C4-2B (cell line): Measurements from ENCODE around the gene FBXO42.

Source experiments
- H3K27ac ChIP-seq: fragments of 450-650 bp; 2 replicates; pipeline ENCODE4 v1.5.1; 2017
- CTCF ChIP-seq: fragments of 450-650 bp; conservative IDR thresholded peaks from 2 replicates; pipeline ENCODE4 v1.5.1; 2017; ENCODE audit warnings: mild to moderate bottlenecking
- ZFX ChIP-seq: fragments of 450-650 bp; IDR thresholded peaks from 2 replicates; pipeline ENCODE4 v1.6.1; 2017

Gene FBXO42

GRCh38 chr1:16338961-16339360 is 13.3 kb downstream of the FBXO42 start:
- H3K27ac ChIP-seq, result no peak overlapping the region
- TF ChIP-seq ZFX (no peak), CTCF (no peak)

GRCh38 chr1:16334655-16335340 is 17.5 kb downstream of the FBXO42 start:
- TF ChIP-seq CTCF (no peak), ZFX (no peak)
- peak overlapping the region; percentile 85 for H3K27ac ChIP-seq

GRCh38 chr1:16326833-16327404 is 25.4 kb downstream of the FBXO42 start:
- no peak overlapping the region for H3K27ac ChIP-seq
- TF ChIP-seq CTCF, result no peak
- no peak for TF ChIP-seq ZFX

GRCh38 chr1:16324456-16324890 is 27.8 kb downstream of the FBXO42 start:
- no peak overlapping the region for H3K27ac ChIP-seq
- no peak for TF ChIP-seq CTCF

GRCh38 chr1:16321176-16321867 is 31.0 kb downstream of the FBXO42 start:
- H3K27ac ChIP-seq, result no peak overlapping the region
- TF ChIP-seq ZFX, result no peak
- TF ChIP-seq CTCF, result no peak

- H3K27ac ChIP-seq, result no peak overlapping the region
- TF ChIP-seq CTCF, result no peak
- no peak for TF ChIP-seq ZFX
These were observed 33.7 kb downstream of the FBXO42 start for GRCh38 chr1:16318555-16318954.

- TF ChIP-seq CTCF (no peak), ZFX (no peak)
- no peak overlapping the region; the same call in 1 of the 2 replicates for H3K27ac ChIP-seq
These were observed 36.8 kb downstream of the FBXO42 start for GRCh38 chr1:16315437-16315836.
